Stimulated activated CD8-positive, alpha-beta memory T cell treated with anti-CD3 and anti-CD28 coated beads, Interleukin-4, amount 100 ng/mL, for 24 hours (primary cell): ENCODE data around the gene LIX1.
"Not testable (repeated sequence)": the region's sequence is repeated elsewhere in the genome, so short reads cannot be mapped to it uniquely, and the experiment has no call there.

Experiments used
- DNase-seq: peaks from one replicate; pipeline ENCODE4 v3.0.0-alpha.2; 2020; ENCODE audit warnings: low read depth

The LIX1 gene

DNA sequence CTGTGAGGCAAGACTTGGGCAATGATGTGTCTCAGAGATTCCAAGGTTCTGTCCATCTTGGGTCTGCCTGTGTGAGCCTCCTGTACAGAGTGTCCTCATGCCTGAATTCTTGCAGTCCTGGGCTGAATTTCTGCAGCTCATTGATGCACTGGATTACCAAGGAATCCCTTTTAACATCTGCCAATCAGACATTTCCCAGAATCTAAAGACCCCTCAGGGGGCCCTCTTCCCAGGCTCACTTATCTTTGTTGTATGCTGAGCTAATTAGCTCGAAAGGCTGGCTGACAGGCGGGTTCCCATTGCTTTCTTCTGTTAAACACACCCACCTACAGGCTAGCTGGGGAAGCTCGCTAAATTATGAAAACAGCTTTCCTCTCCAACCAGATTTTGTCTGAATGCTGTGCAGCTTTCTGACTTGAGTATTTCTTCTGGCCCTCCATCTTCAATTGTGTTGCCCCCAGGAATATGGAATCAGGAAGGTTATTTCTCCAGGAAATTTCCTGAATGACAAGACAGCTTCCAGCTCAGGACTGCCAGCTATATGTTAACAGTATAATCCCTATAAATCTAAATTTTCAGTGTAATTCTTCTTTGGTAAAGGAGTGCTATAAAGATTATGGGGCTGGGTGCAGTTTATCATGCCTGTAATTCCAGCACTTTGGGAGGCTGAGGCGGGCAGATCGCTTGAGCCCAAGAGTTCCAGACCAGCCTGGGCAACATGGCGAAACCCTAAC is at the start of gene LIX1:
Gene LIX1, minus strand, starts transcription at position 91 of the 734 bp plus-strand sequence. Its CDS starts 35 bp downstream, at position 56.
- DNase-seq: no peak

DNA sequence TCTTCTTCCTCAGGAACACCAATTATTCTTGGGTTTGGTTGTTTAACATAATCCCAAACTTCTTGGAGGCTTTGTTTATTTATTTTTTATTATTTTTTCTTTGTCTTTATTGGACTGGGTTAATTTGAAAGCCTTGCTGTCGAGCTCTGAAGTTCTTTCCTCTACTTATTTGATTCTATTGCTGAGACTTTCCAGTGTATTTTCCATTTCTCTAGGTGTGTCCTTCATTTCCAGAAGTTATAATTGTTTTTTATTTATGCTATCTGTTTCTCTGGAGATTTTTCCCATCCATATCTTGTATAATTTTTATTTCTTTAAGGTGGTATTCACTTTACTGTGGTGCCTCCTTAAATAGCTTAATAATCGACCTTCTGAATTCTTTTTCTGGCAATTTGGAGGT is 49.5 kb upstream of the LIX1 start:
- DNase-seq: no peak

DNA sequence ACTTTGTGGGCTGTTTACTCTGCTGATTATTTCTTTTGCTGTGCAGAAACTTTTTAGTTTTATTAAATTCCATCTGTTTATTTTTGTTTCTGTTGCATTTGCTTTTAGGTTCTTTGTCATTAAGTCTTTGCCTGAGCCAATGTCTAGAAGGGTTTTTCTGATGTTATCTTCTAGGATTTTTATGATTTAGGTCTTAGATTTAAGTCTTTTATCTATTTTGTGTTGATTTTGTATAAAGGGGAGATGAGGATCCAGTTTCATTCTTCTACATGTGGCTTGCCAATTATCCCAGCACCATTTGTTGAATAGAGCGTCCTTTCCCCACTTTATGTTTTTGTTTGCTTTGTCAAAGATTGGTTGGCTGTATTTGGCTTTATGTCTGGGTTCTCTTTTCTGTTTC is 47.1 kb upstream of the LIX1 start:
- DNase-seq: not testable (repeated sequence)

DNA sequence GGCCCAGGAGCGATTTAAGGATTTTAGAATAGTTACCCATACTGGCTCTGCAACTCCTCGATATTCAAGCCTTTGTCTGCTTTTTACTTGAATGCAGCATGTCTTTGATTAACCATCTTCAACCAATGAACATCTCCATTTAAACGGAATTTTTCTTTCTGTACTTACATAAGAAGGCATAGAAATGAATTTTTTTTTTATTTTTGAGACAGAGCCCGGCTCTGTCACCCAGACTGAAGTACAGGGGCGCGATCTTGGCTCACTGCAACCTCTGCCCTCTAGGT is 41.5 kb upstream of the LIX1 start:
- DNase-seq: no peak

DNA sequence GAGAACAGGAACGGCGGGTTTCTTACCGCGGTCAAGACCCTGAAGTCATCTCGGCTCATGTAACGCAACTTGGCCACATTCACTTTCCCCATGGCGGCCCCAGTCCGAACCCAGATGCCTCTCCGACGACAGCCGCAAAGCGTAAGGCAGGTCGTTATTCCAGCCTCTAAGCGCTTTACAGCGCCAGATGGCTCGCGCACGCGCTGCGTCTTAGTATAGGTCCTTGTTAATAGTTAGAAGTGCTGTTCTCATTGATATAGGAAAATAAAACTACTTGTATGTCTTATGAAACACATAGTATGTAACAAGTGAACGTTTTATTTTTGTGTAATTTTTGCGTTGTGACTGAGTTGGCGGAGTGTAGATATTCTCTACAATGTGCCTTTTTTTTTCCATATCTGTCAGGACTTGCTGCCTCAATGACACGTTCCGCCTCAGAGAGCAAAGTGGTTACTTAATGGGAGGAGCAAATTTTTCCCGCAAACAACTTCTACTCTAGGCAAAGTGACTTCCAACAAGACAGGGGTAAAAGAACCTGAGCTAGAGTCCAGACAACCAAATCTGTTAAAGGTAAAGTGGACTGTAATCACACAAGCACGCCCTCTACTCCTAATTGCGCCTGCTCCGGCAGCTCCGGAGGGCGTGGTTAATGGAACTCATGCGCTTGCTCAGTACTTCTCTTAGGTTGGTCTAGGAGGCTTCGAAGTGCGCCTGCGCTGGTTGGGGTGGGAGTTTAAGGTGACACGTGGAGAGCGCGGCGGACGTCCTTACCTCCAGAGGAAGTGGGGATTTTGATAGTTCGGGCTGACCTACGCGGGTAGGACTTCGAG is 40.9 kb upstream of the LIX1 start, which contains the start of gene RIOK2:
Gene RIOK2, minus strand, starts transcription at position 148 of the 830 bp plus-strand sequence. Its CDS starts 56 bp downstream, at position 92.
- peak; percentile 90 for DNase-seq

DNA sequence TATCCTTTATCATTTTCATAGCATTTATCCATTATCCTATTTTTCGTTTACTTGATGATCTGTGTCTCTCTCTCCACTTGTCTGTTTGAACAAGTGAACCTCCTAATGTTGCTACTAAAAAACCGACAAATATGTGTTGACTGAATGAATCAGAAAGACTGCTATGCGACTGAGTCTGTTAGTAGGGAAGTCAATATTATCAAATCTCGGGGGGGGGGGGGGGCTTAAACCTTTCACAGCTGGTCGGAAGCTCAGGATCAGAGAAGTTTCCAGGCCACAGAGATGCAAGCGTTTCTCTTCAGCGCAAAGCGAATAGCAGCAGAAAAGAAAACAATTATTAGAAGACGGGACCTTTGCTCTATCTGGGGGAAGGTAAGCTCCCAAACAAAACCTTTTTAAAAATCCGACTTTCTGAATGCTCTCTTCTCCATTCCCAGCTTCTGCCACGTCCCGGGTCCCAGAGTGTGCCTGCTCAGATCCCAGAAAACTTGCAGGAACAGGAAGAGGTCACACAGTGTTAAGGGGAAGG is 40.2 kb upstream of the LIX1 start:
- DNase-seq: no peak

DNA sequence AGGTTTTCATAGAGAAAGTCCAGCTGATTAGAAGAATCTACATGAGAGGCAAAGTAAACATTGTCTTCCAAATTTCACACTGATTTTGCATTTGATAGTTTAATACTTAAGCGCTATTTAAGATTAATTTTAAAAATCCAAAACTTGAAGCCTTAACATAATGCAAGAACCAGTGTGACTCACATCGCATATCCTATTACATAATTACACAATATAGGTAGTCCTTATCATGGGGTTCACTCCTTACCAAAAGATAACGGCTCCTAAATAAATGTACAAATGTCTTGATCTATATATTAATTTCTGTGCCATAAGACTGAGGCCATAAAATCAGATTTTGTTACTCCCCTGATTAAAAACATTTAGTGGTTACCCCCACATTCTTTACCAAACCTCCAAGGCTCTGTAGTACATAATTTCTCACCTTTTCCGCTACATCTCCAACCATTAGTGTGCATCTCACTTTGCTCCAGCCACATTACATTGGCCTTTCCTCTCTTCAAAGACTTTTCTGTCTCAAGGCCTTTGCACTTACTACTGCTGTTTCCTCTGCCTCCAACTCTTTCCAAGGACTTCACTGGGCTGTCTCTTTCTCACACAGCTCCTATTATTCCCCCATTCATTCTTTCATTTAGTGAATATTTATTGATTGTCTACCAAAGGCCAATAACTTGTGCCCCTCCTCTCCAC is 39.6 kb upstream of the LIX1 start:
- DNase-seq: no peak

DNA sequence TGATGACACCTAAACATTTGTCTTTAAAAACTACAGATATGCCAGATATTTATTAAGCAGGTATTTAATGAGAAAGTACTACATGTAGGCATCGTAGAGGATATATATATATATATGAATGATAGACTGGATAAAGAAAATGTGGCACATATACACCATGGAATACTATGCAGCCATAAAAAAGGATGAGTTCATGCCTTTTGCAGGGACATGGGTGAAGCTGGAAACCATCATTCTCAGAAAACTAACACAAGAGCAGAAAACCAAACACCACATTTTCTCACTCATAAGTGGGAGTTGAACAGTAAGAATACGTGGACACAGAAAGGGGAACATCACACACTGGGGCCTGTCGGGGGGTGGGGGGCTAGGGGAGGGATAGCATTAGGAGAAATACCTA is 37.0 kb upstream of the LIX1 start:
- not testable (repeated sequence) for DNase-seq

DNA sequence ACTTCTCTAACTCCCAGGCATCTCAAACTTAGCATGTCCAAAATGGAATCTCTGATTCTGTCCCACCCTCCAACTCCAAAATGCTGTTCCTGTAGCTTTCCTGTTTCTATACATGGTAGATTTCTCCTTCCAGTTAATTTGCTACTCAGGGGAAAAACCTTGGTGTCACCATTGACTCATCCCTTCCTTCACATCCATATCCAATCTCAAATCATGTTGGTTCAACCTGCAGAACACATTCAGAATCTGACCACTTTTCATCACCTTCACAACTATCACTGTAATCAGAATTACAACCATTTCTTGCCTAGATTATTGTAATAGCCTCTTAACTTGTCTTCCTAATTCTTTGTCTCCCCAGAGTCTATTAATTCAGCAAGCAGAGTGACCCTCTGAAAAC is 29.8 kb upstream of the LIX1 start:
- no peak for DNase-seq

DNA sequence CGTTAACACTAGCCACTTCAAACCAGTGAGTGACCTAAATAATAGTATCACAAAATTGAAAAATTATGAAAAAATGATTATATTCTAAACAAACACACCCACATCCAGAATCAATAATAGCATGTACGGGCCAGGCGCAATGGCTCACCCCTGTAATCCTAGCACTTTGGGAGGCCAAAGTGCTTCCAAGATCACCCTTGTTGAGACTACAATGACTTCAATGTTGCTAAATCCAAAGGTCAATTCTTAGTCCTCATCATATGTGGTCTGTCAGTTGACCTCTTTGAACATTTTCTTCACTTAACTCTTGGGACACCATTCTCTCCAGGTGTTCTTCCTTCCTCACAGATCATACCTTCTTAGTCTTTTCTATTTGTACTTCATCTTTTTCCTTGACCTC is 29.3 kb upstream of the LIX1 start:
- no peak for DNase-seq

DNA sequence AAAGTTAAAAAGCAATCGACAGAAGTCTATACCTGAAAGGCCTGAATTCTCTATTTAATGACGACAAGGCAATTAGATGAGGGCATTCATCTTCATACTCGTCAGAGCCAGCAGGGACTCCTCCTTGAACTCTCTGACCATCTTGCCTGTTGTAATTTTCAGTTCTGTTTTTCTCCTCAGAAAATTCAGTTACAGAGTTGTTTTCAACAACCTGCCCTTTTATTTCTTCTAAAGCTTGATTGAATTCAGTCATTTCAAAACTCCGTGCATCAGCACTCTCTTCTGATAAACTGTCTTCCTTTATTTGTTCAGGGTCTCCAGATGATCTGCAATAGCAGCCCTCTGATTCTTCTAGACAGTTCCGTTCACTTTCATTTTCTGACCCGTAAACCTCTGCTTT is 25.0 kb upstream of the LIX1 start:
- no peak for DNase-seq

DNA sequence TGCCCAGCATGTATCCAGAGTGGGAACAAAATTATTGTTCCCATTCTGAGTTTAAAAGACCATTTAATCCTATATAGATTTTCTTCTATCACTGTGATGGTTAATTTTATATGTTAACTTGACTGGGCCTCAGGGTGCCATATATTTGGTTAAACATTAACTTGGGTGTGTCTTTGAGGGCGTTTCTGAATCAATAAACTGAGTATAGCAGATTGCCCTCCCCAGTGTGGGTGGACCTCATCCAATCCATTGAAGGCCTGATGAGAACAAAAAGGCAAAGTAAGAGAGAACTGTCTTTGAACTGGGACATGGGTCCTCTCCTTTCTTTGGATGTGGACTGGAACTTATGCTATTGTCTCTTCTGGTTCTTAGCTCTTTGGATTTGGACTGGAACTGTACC is 23.3 kb upstream of the LIX1 start:
- DNase-seq: no peak

DNA sequence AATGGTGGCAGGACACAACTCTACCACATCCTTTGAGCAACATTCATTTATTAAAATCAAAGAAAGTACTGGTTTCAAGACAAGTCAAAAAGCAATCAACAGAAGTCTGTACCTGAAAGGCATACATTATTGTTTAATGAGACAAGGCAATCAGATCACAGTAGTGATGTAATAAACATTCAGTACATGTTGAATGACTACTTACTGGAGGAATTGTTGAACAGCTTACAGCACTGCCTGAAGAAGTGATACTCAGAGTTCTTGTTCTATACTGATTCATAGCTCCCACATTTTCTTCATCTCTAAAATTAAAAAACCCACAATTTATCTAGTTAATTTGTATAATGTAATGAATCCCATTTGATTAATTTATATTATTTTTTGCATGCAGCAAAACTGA is 22.4 kb upstream of the LIX1 start:
- no peak for DNase-seq

DNA sequence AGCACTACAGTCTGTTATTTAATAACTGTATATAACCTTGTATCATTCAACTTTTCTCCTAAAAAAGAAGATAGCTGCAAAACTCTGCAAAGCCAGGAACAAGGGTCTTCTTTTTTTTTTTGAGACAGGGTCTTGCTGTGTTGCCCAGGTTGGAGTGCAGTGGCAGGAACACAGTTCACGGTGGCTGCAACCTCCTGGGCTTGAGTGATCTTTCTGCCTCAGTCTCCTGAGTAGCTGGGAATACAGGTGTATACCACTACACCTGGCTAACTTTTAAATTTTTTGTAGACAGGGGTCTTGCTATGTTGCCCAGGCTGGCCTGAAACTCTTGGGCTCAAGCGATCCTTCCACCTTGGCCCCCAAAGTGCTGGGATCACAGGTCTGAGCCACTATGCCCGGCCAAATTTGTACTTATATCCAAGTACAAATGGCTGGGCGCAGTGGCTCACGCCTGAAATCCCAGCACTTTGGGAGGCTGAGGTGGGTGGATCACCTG is 21.4 kb upstream of the LIX1 start:
- DNase-seq: no peak

DNA sequence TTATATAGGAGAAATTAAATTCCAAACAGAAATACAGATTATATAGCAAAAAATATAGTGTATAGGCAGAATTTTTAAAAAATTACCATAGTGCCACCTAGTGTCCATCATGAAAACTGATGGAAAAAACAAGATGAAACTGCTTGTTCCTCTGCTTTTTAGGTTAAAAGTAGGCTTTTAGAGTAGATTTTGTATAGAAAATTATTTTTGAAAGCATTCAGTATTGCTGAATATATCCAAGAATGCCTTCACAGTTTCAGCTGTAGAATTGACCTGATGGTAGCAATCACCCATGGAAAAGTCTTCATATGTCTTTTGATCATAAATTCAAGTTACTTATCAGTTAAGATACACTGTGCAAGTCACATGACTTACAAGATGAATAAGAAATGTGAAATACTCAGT is 21.0 kb upstream of the LIX1 start:
- no peak for DNase-seq

DNA sequence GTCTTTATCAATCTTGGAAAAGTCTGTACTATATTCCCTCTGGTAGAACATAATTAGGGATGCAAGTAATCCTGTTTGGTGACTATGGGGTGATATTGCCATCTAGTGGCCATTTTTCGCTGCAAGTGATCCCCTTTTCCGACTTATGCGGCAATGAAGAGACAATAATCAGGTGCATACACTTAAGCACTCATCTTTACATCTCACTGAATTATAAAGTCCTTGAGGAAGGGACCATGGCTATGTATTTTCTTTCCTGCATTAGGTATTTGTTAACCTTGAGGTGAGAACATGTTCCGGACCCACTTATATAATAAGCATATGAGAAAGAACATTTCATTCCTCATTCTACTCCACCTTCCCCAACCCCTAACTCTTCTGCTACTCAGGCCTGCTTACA is 19.6 kb upstream of the LIX1 start:
- no peak for DNase-seq

DNA sequence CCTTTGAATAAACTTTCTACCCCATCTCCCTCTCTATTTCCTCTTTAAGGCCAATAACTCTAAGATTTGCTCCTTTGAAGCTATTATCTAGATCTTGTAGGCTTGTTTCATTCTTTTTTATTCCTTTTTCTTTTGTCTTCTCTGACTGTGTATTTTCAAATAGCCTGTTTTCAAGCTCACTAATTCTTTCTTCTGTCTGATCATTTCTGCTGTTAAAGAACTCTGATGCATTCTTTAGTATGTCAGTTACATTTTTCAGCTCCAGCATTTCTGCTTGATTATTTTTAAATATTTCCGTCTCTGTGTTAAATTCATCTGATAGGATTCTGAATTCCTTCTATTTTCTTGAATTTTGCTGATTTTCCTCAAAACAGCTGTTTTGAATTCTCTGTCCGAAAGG is 15.3 kb upstream of the LIX1 start:
- DNase-seq: no peak

DNA sequence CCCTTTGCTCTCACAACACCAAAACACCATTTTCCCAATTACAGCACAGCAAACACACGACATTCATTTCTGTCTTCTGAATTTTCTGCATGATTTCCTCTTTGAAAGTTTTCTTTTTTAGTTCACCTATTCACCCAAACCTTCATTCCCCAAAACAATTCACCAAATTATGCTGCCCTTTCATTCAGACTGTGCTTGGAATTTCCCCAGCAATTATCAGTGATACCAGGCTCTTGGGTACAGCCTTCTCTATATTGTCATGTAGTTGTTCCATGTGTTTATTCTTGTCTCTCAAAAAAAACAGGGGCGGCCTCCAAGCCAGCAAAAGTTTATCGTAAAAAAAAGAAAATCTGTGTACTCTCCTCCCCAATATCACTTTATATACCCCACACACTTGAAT is 9.0 kb upstream of the LIX1 start:
- DNase-seq: no peak

DNA sequence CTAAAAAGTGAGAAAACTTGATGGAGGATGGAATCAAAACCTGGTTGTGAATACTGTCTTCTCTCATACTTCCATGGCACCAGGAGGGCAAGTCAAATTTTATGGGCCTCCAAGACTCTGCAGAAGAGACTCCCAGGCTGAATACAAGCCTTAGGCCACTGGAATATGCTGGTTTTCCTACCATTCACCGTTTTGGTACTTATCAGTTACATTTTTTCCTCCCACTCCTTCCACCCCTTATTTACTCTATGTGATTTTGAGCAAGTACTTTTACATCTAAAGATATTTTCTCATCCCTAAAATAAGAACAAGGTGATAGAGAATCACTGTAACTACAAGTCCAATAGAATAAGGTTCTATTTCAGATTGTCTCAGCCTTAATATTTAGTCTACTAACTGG is 8.0 kb upstream of the LIX1 start:
- DNase-seq: no peak

DNA sequence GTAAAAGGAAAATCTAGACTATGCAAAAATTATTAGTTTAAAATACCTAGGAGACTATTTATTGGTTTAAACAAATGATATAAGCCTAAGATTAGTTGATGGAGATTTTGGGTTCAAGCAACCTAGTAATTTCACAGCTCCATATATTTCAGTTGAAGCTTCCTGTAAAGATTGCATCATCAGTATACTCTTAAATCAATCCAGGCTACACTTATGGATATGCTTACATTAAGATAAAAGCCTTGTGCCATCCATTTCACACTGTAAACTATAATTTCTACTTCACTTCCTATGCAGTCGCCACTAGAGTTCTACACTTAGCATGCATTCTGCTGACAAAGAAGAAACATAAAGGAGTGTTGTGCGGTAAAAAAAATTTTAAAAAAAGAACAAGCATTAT is 7.3 kb upstream of the LIX1 start:
- no peak for DNase-seq

DNA sequence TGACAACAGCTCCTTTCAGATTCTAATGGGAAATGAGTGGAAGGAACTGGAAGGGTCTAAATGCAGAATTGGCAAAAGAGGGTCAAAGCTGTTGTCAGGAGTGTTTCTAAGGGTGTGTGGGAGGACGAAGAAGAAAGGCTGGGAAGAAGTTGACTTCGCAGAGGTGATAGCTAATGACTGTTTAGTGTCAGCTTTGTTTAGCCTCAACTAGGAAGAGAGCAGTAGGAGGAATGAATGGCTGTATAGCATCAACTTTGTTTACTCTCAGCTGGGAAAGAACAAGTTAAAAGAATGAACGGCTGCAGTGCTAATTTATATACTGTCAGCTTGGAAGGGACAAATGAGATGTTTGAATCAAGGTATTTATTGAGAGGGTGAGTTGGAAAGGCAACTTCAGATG is 5.9 kb upstream of the LIX1 start:
- DNase-seq: no peak

DNA sequence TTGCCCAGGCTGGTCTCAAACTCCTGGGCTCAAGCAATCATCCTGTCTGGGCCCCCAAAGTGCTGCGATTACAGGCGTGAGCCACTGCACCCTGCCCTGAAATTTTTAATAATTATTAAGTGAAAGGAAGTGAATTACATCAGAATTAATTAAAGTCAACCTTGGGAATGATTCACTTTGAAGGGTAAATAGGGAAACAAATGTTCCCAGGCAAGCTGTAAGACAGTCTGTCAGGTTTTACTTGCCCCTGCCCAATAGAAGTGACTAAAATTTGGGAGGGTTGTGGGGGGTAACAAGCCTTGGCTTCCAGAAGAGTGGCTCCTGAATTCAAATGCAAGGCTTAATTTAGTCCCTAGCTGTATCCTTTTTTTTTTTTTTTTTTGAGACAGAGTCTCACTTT is 1.3 kb upstream of the LIX1 start:
- no peak for DNase-seq

DNA sequence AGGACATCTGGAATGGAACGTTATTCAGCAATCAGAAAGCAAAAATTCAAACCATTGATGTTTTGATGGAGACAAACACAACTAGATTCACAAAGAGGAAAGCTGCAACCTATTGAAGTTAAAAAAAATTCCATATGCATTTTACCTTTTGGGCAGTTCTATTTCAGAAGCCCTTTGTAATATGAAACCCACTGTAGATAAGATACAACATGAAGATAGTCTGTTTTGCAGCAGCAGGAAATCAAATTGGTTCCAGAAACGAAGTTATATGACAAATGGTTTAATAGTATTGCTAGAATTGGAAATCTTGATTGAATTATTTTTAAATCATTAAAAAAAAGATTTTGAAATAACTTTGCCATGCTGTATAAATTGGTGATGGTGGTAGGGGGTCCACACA is 872 bp downstream of the LIX1 start:
- no peak for DNase-seq
